NCI-H2029 (cell line): Measurements from ENCODE around the gene RPRD1B.

Experiments
- DNase-seq: peaks from one replicate; lab custom pipeline; 2025; lab: John Stamatoyannopoulos, UW

The RPRD1B gene

DNA sequence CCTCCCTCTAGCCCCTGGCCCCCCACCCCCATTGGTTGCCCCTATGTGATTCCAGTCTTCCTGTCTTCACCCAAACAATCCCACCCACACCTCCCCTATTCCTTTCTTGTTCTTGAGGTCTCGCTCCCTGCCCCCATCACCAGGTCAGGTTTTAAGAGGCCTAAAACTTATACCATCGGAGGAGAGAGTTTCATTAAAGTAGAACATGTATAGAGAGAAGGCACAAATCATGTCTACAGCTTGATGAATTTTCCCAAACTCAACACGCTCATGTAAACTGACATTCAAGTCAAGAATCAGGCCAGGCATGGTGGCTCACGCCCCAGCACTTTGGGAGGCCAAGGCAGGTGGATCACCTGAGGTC is 87.1 kb downstream of the RPRD1B start:
- no peak for DNase-seq

DNA sequence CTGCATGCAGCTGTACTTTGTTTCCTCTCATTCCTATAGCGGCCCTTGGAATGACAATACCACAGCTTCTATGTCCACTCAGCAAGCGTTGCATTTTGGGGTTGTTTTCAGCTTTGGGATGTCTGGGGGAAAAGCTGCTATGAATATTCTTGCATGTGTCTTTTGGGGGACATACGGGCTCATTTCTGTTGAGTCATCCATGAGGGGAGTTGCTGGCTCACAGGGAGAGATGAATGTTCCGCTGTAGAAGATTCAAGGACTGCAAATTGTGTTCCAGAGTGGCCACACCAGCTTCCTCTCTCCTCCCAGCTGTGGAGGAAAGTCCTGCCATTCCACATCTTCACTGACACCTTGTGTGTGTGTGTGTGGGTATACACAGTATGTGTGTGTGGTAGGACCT is 88.2 kb downstream of the RPRD1B start:
- no peak for DNase-seq

DNA sequence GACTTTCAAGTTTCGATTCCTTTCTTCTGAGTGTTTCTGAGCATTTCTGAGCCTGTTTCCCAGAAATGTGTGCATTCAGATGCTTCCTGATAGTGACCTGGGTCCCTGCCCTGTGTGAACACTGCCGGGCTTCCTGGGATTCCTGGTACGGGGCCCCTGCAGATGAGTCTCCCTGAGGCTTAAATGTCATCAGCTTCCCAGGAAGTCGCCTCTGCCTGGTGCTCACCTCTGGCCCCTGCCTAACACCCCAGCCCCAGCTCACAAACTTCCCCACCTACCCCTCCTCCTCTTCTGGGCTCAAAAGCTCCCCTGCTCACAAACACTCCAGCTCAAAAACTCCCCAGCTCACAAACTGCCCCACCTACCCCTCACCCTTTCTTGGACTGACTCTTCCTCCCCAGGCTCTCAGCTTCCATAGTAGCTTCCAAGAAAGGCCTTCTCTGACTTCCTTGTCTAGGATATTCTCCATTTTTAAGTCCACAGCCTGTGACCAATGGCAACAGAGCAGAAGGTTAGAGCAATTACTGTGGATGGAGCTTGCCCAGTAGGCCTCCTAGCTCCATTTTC is 89.6 kb downstream of the RPRD1B start:
- DNase-seq = no peak

DNA sequence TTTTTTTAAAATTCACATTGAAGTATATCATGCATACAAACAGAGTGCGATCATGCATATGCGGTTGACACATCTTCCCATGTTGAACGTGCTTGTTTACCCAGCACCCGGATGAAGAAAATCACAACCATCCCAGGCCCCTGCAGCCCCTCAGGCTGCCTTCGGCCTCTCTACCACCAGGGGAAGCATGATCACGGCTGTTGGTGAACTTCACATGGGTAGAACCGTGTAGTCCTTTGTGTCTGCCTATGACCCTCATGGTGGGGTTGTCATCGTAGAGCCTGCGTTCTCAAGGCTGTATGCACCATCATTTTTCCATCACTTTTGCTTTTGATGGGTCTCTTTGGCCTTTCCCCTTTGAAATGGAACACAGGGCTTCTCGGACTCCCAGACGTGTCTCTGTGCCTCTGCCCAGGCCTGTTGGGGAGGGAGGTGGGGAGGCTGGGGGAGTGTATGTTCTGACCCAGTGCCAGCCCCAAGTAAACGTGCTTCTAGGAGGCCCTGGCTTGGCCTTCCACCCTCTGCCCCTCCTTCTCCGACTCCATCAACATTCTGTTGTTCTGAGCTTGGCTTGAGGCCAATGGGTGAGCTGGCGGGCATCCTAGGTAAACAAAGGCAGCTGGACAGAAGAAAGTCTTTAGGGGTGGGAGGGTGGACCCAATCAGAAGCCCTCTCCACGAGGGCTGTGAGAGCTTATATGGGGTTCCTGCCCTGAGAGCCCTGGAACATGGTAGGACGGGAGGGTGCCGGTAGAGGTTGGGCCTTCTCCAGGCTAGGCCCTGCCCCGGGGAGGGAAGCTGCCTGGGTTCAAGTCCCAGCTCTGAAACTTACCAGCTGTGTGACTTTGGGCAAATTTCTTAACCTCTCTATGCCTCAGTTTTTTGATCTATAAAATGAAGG is 91.9 kb downstream of the RPRD1B start:
- peak; percentile 96 for DNase-seq

DNA sequence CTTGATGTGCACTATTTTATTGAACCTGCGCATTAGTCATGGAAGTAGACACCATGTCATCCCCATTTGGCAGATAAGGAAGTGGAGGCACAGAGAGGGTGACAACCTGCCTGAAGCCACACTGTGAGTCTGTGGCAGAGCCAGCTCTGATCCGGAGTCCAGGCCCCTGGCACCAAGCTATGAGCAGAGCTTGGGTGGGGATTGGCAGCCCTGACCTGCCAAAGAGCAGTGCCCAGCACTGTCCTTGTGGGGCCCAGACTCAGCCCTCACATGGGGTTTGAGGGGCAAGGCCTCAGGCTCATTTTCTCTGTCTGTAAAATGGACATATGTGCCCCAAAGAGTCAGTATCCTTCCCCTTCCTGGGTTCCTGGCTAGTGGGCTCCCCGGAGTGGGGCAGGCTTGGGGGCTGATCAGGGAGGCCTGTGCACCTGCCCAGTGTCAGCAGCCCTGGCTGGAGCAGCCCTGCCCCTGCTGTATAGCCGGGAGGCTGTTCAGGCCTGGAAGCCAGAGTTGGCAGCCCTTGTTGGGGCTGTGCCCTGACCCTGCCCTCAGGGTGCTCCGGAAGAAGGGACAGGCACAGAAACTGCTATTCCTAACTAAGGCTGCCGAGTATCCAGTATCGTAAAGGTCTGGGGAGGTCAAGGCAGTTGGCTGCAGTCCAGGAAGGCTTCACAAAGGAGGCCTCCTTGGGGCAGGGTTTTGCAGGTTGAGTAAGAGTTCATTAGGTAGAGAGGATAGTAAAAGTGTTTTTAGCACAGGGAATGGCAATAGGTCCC is 92.8 kb downstream of the RPRD1B start:
- no peak for DNase-seq

DNA sequence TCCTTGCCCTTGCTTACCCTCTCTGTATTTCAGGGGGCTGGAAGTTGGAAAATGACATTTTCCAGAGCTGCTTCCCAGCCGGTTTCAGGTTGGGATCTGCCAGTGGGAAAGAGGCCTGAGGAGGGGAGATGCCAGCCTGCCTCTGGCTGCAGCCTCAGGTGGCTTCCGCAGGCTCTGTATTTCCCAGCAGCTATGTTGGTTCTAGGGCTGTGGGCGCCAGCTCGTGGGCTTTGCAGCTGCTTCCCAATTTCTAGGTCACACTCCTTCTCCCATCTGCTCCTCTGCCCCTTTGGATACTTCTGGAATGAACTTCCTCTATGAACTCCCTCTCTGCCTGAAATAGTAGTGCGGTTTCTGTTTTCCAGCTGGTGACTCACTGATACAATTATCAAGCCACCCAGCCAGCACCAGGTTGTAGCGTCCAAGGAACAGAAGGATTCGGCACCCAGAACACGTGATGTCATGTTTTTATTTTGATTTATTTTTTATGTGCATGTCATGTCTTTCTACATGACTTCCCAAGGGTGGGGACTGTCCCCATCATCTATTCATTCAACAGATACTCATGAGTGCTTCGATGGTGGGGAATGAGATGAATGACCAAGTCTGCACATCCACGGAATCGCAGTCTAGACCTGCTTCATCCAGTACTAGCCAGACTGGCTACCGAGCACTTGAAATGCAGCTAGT is 93.5 kb downstream of the RPRD1B start:
- DNase-seq = peak; percentile 68

DNA sequence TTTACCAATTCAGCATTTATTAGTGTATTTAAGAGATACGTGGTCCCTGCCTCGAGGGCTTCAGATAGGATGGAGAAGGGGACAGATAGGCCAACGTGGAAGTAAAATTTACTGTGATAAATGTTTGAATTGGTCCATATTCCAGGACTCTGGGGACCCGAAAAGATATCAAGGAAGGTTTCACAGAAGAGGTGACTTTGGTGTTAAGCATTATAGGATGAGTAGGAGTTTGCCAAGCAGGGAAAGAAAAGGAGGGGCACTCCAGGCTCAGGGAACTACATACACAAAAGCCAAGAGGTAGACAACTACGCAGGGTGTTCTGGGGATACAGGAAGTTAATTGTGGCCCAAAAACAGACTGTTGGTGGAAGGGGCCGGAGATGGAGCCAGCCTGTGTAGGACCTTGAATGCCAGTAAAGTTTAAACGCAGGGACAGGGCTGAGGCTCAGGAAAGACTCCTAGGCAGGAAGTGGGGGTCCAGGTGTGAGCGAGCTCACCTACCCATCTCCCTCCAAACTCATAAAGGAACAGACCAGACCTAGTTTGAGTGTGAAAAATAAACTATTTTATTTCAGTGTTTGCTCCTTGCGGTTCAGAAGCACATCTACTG is 94.5 kb downstream of the RPRD1B start:
- no peak for DNase-seq

DNA sequence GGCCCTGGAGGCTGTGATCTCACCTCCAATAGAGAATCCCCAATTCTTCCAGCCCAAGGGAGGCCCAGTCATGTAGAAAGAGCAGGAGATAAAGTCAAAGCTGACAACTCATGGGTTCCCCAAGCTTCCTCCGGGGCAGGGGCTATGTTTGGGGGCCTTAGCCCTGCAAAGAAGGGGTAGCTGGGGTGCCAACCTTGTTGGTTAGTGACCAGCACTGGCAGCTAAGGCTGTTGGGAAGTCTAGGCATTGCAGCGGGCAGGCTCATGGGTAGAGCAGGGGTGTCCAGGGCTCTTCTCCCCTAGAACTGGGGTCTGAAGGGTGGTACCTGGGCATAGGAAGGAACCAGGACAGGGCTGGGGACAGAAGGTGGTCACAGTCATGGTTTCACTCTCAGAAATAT is 95.1 kb downstream of the RPRD1B start:
- no peak for DNase-seq

DNA sequence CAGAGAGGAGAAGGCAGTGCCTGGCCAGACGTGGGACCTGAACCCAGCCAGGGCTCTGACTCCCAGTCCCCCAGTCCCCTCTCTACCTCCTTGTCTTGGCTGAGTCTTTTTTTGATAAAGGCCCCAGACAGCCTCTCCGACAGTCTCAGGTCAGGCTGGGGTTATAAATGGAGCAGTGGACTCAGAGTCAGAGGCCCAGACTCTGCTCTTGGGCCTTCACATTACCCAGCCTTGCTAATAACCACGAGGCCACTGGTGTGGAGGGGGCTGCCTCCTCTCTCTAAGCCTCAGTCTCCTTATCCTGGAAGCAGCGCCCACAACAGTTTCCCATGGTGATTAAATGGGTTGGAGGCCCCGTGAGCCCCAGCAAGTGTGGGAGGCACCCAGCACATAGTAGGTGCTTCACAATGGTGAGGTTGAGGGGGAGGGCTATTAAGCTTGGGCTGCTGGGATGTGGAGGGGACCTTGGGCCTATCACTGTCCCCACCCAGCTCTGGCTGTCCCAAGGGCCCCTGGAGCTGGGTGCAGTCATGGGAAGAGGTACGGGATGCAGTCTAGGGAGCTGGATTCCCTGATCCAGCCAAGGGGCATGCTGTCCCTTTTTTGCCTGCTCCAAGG is 95.8 kb downstream of the RPRD1B start:
- no peak for DNase-seq

DNA sequence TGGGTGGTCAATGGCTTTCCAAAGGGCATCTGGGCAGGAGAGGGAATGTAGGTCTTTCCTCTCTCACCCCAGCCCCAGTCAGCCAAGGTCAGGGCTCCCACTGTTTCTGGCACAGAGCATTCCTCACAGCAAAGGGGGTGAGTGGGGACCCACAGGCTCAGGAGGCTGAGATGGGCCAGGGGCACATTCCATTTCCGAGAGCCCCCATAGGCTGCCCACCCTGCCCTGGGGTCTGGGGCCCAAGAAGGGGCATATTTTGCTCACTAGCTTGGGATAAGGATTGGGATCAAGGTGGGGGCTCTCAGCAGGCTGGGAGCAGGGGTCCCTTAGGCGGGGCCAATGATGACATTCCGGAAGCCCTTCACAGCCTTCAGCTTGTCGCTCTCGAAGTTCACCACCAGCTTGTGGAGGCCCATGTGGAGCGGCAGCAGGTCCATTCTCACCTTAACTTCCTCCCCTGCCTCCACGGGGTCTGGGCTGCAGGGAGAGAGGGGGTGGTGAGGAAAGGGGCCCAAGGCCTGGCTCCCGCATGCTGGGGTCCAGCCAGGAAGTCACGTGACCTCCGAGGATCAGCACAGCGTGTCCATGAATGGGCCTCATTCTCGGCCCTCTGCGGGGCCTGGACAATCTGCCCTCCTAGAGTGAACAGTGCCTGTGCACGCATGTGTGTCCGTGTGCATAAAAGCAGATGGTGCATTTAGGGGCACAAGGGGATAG is 96.5 kb downstream of the RPRD1B start:
- DNase-seq = no peak

DNA sequence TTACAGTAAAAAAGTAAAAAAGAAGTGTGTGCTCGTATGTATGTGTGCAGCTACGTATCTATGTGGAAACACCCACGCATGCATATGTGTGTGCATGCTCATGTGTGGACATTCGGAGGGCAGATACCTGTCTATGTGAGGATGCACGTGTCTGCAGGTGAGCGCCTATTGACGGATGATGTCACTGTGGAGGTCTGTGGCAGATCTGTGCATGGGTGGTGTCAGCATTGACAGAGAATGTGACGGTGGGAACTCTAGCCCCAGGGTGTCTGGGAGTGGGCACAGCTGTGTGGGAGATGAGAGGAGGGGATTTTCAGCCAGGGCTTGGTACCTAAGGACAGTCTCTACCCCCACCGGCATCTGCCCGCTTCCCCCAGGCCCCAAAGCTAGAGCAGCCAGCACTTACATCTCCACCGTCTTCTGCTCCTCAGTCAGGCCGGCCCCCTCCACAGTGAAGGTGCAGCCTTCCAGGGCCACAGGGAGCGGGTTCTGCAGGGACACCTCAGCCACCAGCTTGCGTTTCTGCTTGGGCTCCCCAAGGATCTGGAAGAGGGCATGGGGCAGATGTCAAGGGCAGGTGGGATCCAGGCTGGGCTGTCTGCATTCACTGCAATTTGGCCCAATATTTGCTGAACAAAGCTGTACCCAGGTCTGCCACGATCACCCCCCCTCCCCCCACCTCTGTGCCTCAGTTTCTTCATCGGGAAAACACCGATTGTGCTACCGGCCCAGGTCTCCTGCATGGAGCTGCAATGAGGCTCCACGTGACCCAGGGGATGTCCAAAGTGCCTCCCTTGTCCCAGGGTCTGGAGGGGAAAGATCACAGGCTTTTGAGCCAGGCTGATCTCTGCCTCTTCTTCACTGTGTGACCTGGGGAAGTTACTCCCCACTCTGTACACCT is 97.4 kb downstream of the RPRD1B start:
- DNase-seq = no peak

DNA sequence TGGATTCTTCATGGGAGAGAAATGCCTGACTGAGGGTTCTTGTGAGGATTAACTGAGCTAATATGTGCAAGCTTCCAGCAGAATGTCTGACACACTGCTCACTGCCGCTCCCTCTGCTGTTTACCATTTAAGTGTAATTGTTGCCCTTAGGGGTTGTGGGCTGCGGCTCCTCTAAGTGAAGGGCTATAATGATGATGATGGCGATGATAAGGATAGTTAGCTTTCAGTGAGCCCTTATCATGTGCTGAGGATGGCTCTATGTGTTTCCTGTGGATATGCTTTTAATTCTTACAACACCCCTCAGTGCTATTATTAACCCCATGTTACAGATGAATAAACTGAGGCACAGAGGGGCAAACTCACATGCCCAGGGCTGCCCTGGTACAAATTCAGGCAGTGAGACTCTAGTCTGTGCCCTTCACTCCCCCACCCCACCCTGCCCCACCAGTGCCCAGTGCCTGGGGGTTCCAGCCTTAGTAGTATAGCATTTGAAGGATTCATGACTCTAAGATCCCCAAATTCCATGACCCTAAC is 98.1 kb downstream of the RPRD1B start:
- no peak for DNase-seq

DNA sequence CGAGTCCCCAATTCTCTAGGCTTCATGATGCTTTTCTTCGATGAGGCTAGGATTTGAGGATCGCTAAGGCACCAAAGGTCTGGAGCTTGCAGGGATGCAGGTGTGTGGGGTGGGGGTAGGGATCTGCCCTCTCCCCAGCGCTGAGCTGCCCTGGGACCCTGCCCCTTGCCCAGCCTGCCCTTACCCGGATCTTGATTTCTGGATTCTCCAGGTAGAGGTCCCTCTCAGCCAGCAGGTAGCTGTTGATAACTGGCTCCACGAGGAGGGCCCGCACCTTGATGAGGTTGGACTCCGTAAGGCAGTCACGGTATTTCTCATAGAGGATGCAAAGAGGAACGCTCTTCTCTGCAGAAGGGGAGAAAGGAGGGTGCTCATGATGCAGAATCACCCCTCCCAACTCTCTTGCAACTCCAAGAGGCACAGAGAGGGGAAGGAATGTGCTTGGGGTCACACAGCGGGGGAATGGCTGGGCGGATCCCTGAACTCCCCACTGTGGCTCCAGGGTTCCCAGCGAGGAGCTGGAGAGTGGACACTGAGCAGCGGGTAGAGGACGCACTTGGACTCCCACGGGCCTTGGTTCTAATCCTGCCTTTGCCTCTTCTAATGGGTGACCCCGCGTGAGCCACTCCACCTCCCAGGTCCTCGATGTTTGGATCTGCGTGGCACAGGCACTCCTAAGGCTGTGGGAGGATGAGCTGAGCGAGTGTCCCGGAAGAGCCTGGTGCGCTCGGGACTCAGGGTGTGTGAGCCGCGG is 98.8 kb downstream of the RPRD1B start:
- no peak for DNase-seq

DNA sequence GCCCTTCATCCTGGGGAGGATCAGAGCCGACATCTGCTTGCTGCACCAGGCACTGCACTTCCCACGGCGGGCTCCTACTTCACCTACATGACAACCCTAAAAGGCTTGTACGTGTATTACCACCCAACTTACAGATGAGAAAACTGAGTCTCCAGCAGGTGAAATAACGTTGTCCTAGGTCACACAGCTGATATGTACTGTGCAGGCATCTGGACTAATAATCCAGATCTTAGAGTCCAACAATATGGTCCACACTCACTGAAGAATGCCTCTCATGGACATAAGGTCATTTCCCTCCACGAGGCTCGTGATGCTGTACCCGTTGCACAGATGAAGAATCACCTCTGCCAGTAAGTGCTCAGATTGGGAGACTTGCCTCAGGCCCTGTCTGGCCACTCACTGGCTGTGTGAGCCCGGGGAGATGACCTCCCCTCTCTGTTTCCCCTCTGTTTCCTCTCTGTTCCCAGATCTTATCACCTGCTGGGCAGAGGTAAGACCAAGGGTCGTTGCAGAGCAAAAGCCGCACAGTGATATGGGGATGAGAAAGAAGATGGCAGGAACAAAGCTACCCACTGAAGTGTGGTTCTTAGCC is 99.5 kb downstream of the RPRD1B start:
- DNase-seq = no peak

DNA sequence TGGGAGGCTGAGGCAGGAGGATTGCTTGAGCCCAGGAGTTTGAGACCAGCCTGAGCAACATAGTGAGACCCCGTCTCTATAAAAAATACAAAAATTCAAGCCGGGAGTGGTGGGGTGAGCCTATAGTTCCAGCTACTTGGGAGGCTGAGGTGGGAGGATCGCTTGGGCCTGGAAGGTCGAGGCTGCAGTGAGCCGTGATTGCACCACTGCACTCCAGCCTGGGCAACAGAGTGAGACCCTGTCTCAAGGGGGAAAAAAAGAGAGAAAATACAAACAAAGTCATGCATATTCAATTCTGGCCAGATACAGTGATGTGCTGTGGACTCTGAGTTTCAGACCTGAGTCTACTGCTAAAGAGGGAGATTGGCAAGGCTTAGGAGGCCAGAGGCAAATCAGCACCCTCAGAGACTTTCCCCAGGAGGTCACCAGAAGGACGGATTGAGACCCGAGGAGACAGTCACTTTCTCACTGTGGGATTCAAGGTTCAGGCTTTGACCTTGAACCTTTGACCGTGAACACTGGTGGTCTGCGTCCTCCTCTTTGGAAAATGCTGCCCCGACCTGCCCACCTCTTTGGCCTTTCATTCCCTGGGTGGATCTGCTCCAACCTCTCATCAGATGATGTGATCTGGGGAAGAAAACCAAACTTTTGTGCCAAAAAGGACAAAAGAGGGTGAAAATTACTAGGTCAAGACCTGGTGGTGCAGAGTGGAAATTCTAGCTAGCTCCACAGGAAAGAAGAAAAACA is 100.3 kb downstream of the RPRD1B start:
- no peak for DNase-seq

DNA sequence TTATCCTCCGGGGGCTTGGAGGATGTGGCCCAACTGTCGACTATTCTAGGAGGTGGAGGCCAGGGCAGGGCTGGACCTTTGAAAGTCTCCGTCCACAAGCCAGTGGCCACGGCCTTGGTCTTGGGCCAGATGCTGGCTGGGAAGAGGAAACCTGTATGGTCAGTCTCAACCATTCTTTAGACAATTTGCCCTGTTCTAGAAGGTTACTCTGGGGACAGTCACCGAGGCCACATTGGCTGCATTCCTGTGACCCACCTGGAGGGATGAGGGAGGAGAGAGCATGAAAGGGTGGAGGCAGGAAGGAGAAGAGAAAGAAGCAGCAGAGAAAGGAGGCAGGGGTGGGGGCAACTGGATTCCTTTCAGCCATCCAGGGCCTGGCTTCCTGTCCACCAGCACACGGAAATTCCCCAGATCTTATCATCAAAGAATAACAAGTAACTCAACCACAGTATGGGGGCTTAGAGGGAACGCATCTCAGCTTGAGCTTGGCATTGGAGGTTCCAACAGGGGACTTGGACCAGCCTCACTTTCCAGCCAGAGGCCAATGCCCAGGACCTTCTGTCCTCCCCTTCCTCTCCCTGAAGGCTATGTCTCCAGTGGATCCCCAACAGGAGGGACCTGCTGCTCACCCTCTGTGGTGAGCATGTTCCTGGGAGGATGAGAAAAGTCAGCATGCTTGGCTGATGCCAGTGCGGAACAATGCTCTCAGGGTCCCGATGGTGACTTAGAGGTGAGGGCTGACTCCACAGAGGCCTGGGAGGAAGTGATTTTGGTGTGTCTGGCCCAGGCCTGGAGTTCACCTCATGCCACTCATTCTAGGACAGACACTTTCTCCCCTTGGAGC is 101.1 kb downstream of the RPRD1B start:
- no peak for DNase-seq

DNA sequence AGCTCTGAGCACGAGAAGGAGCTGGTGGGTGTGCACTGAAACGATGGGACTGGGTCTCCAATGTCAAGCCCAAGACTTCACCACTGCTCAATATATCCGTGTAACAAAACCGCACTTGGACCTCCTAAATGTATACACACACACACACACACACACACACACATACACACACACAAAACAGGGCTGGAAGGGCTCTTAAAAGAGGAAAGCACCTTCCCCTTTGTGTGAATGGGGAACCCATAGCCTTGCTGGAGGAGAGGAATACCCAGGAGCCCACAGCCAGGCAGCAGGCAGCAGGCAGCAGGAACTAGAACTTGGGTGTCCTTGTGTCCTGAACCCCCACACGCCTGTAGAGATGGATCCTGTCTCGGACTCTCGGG is 101.7 kb downstream of the RPRD1B start:
- no peak for DNase-seq
